HEK293 (cell line): ENCODE data around the gene TRIM46.

Experiments
- GLIS1 ChIP-seq: fragments of 450-650 bp; formaldehyde crosslinking; IDR thresholded peaks from 2 replicates; pipeline ENCODE4 v1.5.1; 2016; ENCODE audit warnings: missing biosample characterization, missing genetic modification characterization
- GLIS2 ChIP-seq: fragments of 450-650 bp; formaldehyde crosslinking; IDR thresholded peaks from 2 replicates; pipeline ENCODE4 v1.5.1; 2016; ENCODE audit warnings: missing biosample characterization, missing genetic modification characterization
- HOXC10 ChIP-seq: sonication (generic); formaldehyde crosslinking; IDR thresholded peaks from 2 replicates; pipeline ENCODE4 v1.8.1; 2023; ENCODE audit warnings: mild to moderate bottlenecking, missing genetic modification reagents
- KLF9 ChIP-seq: fragments of 450-650 bp; formaldehyde crosslinking; IDR thresholded peaks from 2 replicates; pipeline ENCODE4 v1.5.1; 2016; ENCODE audit warnings: missing biosample characterization, missing genetic modification characterization, low read depth
- OVOL3 ChIP-seq: fragments of 450-650 bp; formaldehyde crosslinking; IDR thresholded peaks from 2 replicates; pipeline ENCODE4 v1.5.1; 2016; ENCODE audit warnings: missing biosample characterization, missing genetic modification characterization
- PRDM10 ChIP-seq: fragments of 450-650 bp; formaldehyde crosslinking; IDR thresholded peaks from 2 replicates; pipeline ENCODE4 v1.5.1; 2016; ENCODE audit warnings: missing biosample characterization, missing genetic modification characterization
- PRDM6 ChIP-seq: fragments of 450-650 bp; formaldehyde crosslinking; IDR thresholded peaks from 2 replicates; pipeline ENCODE4 v1.5.1; 2017; ENCODE audit warnings: missing biosample characterization, missing genetic modification characterization
- REST ChIP-seq: fragments of 450-650 bp; formaldehyde crosslinking; IDR thresholded peaks from 2 replicates; pipeline ENCODE4 v1.5.1; 2016; ENCODE audit warnings: missing biosample characterization, missing genetic modification characterization
- SETDB1 ChIP-seq: IDR thresholded peaks from one replicate; pipeline ENCODE4 v1.6.1; 2017; ENCODE audit warnings: mild to moderate bottlenecking, low read length, moderate library complexity, mixed read lengths; ENCODE audit not compliant: insufficient read length
- SP2 ChIP-seq: fragments of 450-650 bp; formaldehyde crosslinking; IDR thresholded peaks from 2 replicates; pipeline ENCODE4 v1.5.1; 2016; ENCODE audit warnings: missing biosample characterization, missing genetic modification characterization
- TCF7L2 ChIP-seq: IDR thresholded peaks from 2 replicates; pipeline ENCODE4 v1.6.1; 2011; ENCODE audit warnings: low read depth, mild to moderate bottlenecking, inconsistent platforms, low read length, moderate library complexity, borderline replicate concordance
- ZBTB44 ChIP-seq: fragments of 450-650 bp; IDR thresholded peaks from 2 replicates; pipeline ENCODE4 v1.5.1; 2018; ENCODE audit warnings: missing biosample characterization, mild to moderate bottlenecking, missing genetic modification characterization
- ZNF112 ChIP-seq: fragments of 450-650 bp; formaldehyde crosslinking; IDR thresholded peaks from 2 replicates; pipeline ENCODE4 v1.5.0; 2017; ENCODE audit warnings: missing biosample characterization, missing genetic modification characterization
- ZNF140 ChIP-seq: fragments of 450-650 bp; formaldehyde crosslinking; IDR thresholded peaks from 2 replicates; pipeline ENCODE4 v1.5.1; 2016; ENCODE audit warnings: missing biosample characterization, missing genetic modification characterization
- ZNF175 ChIP-seq: fragments of 450-650 bp; formaldehyde crosslinking; IDR thresholded peaks from 2 replicates; pipeline ENCODE4 v1.5.1; 2016; ENCODE audit warnings: missing biosample characterization, missing genetic modification characterization
- ZNF202 ChIP-seq: fragments of 450-650 bp; formaldehyde crosslinking; IDR thresholded peaks from 2 replicates; pipeline ENCODE4 v1.5.1; 2016; ENCODE audit warnings: missing biosample characterization, missing genetic modification characterization, borderline replicate concordance
- ZNF354C ChIP-seq: fragments of 450-650 bp; formaldehyde crosslinking; IDR thresholded peaks from 2 replicates; pipeline ENCODE4 v1.5.1; 2016; ENCODE audit warnings: missing biosample characterization, missing genetic modification characterization, low read depth, borderline replicate concordance
- ZNF449 ChIP-seq: fragments of 450-650 bp; formaldehyde crosslinking; IDR thresholded peaks from 2 replicates; pipeline ENCODE4 v1.5.1; 2017; ENCODE audit warnings: missing biosample characterization, mild to moderate bottlenecking, missing genetic modification characterization, moderate library complexity
- ZNF501 ChIP-seq: fragments of 450-650 bp; formaldehyde crosslinking; IDR thresholded peaks from 2 replicates; pipeline ENCODE4 v1.5.1; 2016; ENCODE audit warnings: missing biosample characterization, missing genetic modification characterization
- ZNF621 ChIP-seq: fragments of 450-650 bp; formaldehyde crosslinking; IDR thresholded peaks from 2 replicates; pipeline ENCODE4 v1.5.1; 2017; ENCODE audit warnings: missing biosample characterization, missing genetic modification characterization
- ZNF624 ChIP-seq: fragments of 450-650 bp; formaldehyde crosslinking; IDR thresholded peaks from 2 replicates; pipeline ENCODE4 v1.5.1; 2017; ENCODE audit warnings: missing biosample characterization, missing genetic modification characterization
- ZNF701 ChIP-seq: fragments of 450-650 bp; formaldehyde crosslinking; IDR thresholded peaks from 2 replicates; pipeline ENCODE4 v1.5.1; 2016; ENCODE audit warnings: missing biosample characterization, missing genetic modification characterization
- ZNF704 ChIP-seq: fragments of 450-650 bp; formaldehyde crosslinking; IDR thresholded peaks from 2 replicates; pipeline ENCODE4 v1.5.1; 2016; ENCODE audit warnings: missing biosample characterization, missing genetic modification characterization
- ZNF776 ChIP-seq: fragments of 450-650 bp; formaldehyde crosslinking; IDR thresholded peaks from 2 replicates; pipeline ENCODE4 v1.5.0; 2017; ENCODE audit warnings: missing biosample characterization, missing genetic modification characterization, borderline replicate concordance
- ZNF837 ChIP-seq: fragments of 450-650 bp; formaldehyde crosslinking; IDR thresholded peaks from 2 replicates; pipeline ENCODE4 v1.5.1; 2016; ENCODE audit warnings: missing biosample characterization, missing genetic modification characterization

TRIM46 gene

GRCh38 chr1:155167166-155168104 is 6.2 kb upstream of the TRIM46 start (continued):
- TF ChIP-seq ZNF776 (no peak), REST (0 out of 2 replicates have a peak, but pooled peaks have one; percentile 24), ZNF140 (tag by site-specific recombination) (no peak), ZNF501 (tag by site-specific recombination) (0 out of 2 replicates have a peak, but pooled peaks have one; percentile 63), ZNF701 (tag by site-specific recombination) (no peak), ZNF175 (tag by site-specific recombination) (no peak), OVOL3 (tag by site-specific recombination) (no peak), SP2 (tag by site-specific recombination) (no peak), ZBTB44 (tag by site-specific recombination) (no peak), PRDM6 (tag by site-specific recombination) (no peak), ZNF837 (tag by site-specific recombination) (no peak), SETDB1 (no peak), ZNF354C (tag by site-specific recombination) (no peak), PRDM10 (tag by site-specific recombination) (peak; percentile 78), HOXC10 (CRISPR knock-in tag) (no peak), GLIS1 (peak; percentile 80), GLIS2 (peak; percentile 46), ZNF112 (tag by site-specific recombination) (no peak), ZNF621 (no peak), ZNF704 (tag by site-specific recombination) (no peak), ZNF624 (no peak), ZNF449 (no peak), ZNF202 (tag by site-specific recombination) (no peak), KLF9 (tag by site-specific recombination) (0 out of 2 replicates have a peak, but pooled peaks have one; percentile 20), TCF7L2 (no peak)
